ENCODE results near the gene IDUA.
"Not testable (repeated sequence)": the region's sequence is repeated elsewhere in the genome, so short reads cannot be mapped to it uniquely, and the experiment has no call there.

Gene IDUA

DNA sequence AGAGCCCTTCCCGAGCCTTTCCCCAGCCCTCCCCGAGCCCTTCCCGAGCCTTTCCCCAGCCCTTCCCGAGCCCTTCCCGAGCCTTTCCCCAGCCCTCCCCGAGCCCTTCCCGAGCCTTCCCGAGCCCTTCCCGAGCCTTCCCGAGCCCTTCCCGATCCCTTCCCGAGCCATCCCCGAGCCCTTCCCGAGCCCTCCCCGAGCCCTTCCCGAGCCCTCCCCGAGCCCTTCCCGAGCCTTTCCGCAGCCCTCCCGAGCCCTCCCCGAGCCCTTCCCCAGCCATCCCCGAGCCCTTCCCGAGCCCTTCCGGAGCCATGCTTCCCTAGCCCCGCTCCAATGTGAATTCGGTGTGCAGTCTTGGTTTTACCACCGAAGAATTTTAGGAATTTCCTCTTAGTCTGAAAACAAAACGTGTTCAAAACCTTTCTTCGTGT lies 59.8 kb downstream of the IDUA start:
- not testable (repeated sequence) for DNase-seq (ENCODE audit: low spot score)

- DNase-seq (ENCODE audit: low spot score), result peak; percentile 26
These were observed 60.5 kb downstream of the IDUA start for GRCh38 chr4:1047106-1047975.

- peak; percentile 35 for DNase-seq (ENCODE audit: low spot score)
These were observed 61.3 kb downstream of the IDUA start for GRCh38 chr4:1047976-1048772.

DNA sequence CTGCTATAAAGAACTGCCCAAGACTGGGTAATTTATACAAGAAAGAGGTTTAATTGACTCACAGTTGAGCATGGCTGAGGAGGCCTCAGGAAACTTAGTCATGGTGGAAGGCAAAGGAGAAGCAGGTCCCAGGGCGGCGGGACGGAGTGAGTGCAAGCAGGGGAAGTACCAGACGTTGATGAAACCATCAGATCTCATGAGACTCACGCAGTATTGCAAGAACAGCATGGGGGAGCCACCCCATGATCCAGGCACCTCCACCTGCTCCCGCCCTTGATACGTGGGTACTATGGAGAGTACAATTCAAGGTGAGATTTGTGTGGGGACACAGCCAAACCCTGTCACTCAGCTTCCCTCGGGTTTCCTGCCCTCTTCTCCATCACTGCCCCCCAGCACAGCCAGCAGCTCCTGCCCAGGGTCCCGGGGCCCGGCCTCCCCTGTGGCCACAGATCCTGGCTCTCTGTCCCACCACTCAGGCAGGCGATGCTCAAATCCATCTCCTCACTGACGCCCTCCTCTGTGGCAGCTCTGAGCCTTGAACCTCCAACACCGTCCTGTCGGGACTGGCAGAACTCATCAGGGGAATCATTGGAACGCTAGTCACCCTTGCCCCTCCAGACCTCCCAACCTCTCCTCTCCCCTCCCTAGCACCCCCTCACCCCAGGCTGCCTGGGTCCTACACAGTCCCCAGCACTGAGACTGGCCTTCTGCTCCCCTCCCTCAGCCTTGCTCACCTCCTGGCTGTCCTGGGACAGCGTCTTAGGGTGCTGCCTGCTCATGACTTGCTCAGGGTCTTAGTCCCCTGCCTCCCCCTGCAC lies 62.1 kb downstream of the IDUA start:
- peak; percentile 22 for DNase-seq (ENCODE audit: low spot score)

- no peak for DNase-seq (ENCODE audit: low spot score)
These were observed 62.7 kb downstream of the IDUA start for GRCh38 chr4:1049591-1049905.

DNA sequence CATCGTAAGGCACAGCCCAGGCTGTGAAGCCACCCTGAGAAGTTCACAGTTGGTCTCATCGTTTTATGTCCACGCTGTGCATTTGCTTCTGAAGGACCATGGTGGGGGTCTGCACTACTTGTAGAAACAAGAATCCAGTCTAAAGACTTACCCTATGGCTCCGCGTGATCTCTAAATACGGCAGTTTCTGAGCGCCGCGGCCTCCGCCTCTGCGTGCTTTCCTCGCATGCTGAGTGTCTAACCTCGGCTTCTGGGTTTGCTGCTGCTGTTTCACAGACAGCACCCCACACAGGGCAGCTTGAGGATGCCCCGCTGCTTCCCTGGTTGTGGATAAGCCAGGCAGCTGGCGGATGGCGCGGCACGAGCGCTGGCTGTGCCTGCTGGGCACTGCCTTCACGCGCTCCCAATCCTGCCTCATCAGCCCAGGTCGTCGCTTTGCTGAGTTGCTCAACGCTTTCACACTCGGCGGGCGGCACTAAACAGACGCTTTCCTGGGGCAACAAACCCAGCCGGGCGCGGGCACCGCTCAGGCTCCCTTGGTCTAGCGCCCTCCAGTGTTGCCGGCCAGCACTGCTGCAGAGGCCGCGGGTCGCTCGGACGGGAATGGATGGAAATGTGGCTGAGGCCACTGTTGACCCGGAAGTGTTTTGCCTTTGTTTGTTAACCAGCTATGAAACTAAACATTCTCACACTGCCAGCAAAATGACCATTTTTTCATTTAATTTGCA lies 63.8 kb downstream of the IDUA start:
- DNase-seq (ENCODE audit: low spot score), result peak; percentile 35

GRCh38 chr4:1051472-1051871 lies 64.6 kb downstream of the IDUA start:
- no peak for DNase-seq (ENCODE audit: low spot score)

DNA sequence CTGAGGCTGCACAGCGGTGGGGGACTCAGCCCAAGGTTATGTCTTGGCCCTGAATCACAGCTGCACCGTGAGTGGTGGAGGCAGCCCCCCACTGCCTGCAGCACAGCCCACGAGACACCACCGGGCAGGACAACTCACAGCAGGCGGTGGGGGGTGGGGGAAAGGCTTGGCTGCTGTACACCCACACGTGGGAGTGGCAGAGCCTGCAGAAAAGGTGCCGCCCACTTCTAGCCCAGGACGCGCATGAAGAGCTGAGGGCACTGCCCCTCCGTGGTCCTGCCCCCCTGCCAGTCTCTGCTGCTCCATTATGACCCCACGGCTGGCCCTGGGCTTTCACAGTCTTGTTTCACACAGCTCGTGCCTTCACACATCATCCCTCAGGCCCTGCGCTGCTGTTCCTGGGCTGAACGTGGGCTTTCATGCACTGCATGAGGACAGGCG lies 65.4 kb downstream of the IDUA start:
- DNase-seq (ENCODE audit: low spot score), result peak; percentile 31

DNA sequence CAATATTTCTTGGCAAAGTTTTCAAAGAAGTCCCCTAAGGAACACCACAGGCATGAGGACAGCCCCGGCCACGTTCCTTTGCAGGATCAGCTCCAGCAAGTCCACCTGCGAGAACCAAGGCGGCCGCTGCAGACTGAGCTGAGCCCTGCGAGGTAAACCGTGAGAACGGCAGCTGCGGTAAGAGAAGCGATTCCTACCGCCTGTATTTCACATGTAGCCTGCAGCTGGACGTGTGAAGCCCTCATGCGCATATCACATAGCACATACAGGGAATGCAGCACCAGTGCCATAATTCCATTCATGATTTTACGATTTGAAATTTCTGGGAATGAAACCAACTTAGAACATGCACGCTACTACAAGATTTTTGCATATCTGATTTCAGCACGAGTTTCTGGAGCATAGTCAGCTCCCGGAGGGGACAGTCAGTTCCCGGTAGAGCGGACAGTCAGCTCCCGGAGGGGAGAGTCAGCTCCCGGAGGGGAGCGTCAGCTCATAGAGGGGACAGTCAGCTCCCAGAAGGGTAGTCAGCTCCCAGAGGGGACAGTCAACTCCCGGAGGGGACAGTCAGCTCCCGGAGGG lies 66.3 kb downstream of the IDUA start:
- peak; percentile 36 for DNase-seq (ENCODE audit: low spot score)

GRCh38 chr4:1053891-1054290 lies 67.0 kb downstream of the IDUA start:
- DNase-seq (ENCODE audit: low spot score), result not testable (repeated sequence)
